ENCODE data around the gene ZNF491.
A peak's percentile ranks its signal among the peaks of the same experiment; 100 is the strongest.
"Not testable (repeated sequence)": the region's sequence is repeated elsewhere in the genome, so short reads cannot be mapped to it uniquely, and the experiment has no call there.

ZNF491 gene

DNA sequence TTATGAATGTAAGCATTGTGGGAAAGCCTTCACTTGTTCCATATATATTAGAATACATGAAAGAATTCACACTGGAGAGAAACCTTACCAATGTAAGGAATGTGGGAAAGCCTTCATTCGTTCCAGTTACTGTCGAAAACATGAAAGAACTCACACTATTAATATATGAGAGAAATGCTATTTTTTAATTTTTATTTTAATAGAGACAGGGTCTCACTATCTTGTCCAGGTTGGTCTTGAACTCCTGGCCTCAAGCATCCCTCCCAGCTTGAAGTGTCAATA lies 8.7 kb downstream of the ZNF491 start:
- no peak for DNase-seq

DNA sequence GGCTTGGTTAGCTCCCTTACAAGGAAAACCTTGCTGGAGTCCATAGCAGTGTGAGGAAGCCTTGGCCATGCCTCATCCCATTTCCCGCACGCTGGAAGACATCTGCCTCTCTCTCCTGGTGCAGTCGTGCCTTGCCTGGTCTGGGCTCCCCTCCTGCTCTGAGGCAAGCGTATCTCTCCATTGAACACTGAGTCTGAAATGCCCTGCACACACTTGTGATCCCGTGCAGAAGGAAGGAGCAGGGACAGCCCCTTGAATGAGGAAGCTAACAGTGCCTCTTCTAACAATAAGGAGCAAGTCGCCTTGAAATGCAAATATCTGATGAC lies 15.3 kb downstream of the ZNF491 start:
- DNase-seq = peak in 1 of 2 experiments; percentile 40

DNA sequence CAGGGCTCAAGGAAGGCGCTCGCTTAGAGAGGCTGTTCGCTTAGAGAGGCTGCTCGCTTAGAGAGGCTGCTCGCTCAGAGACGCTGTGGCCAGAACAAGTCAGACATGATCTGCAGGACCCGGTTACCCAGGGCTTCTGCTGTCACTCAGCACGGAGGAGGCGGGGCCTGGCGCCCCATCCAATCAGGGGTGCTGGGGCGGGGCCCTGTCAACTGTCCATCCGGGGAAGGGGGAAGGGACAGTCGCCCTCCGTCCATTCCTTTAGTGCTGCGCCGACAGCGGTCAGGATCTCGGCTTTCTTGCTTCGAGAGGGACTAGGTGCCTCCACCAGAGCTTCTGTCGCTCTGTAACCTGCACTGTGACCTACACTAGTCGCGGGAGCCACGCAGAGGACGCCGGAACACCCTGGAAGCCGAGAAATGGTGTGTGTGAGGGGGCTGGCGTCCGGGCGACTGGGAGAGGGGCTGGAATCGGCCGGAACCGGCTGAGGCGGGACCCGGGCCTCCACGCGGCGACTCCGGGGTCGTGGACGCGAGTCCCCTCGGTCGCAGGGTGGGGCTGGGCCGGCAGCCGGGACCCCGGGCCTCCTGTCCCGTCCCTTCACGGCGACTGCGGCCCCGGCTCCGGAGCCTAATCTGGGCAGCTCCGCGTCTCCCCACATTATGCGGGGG lies 15.8 kb downstream of the ZNF491 start, which contains the start of gene ZNF440:
TSS of gene ZNF440 (plus strand) at position 245 of the 671 bp plus-strand sequence. CDS start at position 420, 175 bp downstream.
- DNase-seq = peak; percentile 90 to 91

DNA sequence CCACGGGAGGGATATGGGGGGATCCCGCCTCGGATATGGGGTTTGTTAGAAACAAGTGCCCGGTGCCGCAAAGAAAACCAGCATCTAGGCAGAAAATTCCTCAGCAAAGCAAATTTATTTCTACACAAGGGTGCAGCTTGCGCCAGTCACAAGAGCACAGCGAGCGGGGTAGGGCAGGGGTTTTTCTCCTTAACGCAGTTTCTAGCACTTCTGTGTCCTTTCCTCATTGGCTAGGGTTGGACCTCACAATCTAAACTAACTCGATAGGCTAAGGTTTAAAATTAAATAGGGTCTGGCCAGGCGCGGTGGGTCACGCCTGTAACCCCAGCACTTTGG lies 16.3 kb downstream of the ZNF491 start:
- peak in 1 of 2 experiments; percentile 3 for DNase-seq

DNA sequence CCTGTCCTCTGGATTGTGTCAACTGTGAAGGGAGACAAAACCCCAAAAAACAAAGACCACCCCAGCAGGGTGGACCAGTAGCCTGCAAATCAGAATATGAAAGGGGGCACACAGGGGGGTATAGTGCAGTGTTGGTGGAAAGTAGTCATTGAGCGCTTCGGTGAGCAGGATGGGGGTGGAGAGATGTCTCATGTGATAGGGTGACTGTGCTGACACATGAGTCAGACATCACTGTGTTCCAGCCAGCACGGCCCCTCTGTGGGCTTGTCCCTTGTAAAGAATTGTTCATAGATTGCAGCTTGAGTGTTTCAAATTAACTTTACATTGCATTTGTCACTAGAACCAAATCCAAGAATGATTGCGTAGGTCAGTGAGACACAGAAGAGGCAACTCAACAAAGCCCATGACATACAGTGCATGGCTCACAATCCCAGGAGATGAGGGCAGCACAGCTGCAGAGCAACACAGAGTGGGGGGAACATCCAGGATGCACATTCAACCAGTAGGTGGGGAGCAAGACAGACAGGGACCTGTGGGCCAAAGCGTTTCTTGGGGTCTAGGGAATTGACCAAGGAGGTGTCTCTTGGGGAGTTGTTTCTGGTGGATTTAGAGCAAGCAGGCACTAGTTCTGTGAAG lies 23.3 kb downstream of the ZNF491 start:
- no peak for DNase-seq

GRCh38 chr19:11828957-11829876 lies 30.9 kb downstream of the ZNF491 start:
- not testable (repeated sequence) for DNase-seq

DNA sequence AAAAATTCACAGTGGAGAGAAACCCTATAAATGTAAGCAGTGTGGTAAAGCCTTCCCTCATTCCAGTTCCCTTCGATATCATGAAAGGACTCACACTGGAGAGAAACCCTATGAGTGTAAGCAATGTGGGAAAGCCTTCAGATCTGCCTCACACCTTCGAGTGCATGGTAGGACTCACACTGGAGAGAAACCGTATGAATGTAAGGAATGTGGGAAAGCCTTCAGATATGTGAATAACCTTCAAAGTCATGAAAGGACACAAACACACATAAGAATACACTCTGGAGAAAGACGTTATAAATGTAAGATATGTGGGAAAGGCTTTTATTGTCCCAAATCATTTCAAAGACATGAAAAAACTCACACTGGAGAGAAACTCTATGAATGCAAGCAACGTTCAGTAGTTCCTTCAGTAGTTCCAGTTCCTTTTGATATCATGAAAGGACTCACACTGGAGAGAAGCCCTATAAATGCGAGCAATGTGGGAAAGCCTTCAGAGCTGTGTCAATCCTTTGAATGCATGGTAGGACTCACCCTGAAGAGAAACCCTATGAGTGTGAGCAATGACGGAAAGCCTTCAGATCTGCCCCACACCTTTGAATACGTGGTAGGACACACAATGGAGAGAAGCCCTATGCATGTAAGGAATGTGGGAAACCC lies 34.1 kb downstream of the ZNF491 start:
- no peak for DNase-seq

DNA sequence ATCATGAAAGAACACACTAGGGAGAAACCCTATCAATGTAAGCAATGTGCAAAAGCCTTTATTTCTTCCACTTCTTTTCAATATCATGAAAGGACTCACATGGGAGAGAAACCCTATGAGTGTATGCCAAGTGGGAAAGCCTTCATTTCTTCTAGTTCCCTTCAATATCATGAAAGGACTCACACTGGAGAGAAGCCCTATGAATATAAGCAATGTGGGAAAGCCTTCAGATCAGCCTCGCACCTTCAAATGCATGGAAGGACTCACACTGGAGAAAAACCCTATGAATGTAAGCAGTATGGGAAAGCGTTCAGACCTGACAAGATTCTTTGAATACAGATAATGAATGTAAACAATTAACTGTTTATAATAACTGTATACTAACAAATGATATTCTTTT lies 35.2 kb downstream of the ZNF491 start:
- no peak for DNase-seq

DNA sequence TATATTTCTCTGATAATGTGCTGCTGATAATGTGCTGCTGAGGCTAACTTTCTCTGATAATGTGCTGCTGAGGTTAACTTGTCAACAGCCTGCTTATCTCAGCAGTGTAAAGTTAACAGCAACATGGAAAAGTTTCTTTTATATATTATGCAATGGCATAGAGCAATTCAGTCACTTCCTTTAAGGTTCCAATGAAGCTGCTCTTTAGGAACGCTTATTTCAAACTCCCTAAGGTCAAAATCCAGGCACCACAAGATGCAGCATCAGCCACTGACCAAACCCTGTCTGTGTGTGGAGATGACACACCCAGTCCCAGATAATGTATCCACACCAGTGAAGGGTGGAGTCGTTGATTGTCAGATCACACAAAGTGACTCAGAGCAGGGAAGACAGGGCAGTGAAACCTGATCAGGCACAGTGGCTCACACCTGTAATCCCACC lies 37.3 kb downstream of the ZNF491 start:
- not testable (repeated sequence) for DNase-seq

- DNase-seq = no peak
Measured at GRCh38 chr19:11843722-11844121, 45.4 kb downstream of the ZNF491 start.

DNA sequence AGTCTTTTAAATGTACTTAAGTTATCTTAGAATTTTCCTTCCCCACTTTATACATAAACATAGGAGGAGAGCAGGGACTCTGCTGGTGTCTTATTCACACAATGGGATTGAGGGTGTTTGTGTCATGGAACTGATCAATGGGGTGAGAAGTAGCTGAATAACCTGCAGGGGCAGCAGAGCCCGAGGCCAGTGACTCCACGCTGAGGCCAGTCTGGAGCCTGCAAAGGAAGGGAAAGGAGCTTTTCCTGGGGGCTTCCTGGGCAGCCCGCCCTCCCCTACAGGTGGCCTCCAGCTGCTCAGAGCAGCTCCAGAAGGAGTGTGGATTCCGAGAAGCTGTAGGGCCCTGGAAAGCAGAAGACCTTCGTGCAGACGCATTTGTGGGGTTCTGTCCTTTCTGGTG lies 49.3 kb downstream of the ZNF491 start:
- peak in 1 of 2 experiments; percentile 45 for DNase-seq

DNA sequence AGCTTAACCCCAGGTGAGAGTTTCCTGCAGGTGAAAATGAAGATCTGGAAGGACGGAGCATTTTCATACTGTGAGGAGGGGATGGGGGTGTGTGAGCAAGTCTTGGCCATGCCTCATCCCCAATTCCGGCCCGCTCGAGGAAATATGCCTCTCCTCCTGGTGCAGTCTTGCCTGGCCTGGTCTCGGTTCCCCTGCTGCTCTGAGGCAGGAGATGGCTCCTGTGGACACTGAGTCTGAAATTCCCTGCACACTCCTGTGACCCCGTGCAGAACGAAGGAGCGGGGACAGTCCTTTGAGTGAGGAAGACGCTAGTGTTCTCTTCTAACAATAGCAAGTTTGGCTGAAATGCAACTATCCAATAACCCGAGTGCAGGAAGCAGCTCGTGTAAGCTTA lies 49.9 kb downstream of the ZNF491 start:
- no peak for DNase-seq

DNA sequence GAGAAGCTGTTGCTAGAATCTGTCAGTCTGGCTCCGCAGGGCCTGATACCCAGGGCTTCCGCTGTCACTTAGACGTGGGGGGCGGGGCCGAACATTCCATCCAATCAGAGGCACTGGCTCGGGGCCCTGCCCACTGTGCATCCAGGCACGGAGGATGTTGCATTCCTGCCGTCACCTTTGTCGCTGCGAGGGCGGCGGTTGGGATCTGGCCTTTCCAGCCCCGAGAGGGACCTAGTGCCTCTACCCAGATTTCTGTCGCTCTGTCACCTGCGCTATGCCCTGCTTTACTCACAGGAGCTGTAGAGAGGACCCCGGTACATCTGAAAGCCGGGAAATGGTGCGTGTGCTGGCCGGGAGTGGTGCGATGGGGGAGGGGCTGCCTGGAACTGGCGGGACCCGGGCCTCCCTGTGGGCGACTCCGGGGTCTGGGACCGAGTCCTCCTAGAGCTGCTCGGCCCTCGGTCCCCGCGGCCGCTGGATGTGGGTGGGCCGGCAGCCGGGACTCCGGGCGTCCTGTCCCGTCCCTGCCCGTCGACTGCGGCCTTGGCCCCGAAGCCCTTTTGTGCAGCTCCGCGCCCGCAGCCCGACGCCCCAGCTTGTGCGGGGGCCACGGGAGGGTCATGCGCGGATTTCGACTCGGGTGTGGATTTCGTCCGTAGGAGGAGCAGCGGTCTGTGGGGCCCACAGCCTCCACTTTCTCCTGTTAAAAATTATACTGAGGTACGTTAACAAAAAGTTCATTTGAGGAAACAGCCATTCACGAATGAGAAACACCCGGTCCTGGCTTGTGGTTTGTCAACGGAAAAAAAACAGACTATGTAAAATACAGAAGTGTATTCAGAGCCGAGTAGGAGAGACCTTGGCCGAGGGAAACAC lies 50.5 kb downstream of the ZNF491 start, which contains the start of gene ZNF439:
TSS of gene ZNF439 (plus strand) at position 133 of the 876 bp plus-strand sequence. CDS start at position 275, 142 bp downstream.
- DNase-seq = peak; percentile 86 to 93

DNA sequence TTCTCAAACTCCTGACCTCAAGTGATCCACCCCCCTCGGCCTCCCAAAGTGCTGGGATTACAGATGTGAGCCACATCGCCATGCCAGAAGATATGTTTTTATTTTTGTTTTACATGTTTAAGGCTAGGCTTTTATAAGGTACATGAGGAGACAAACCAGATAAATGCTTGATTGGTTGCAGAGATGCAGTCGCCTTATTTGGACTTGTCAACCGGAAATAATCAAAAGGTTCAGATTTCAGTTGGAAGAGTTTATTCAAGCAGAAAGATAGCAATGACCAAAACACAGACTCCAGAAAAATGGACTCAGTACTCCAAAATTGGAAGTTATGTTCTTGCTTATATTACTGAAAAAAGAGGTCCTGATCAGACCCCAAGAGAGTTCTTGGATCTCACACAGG lies 52.0 kb downstream of the ZNF491 start:
- DNase-seq = not testable (repeated sequence)

GRCh38 chr19:11853358-11853757 lies 55.0 kb downstream of the ZNF491 start:
- DNase-seq = no peak

- DNase-seq = no peak
Measured at GRCh38 chr19:11856596-11857250, 58.4 kb downstream of the ZNF491 start.

Data from SHP77 (cell line).